ENCODE results near the gene GLA. TPM values are rescaled to one million over a fixed set of nuclear protein-coding genes. Genes with fewer than 3 reads are reported as not detected.

GLA gene
- total RNA-seq, 1 donor from 2014 or later, result 9.1 TPM

DNA sequence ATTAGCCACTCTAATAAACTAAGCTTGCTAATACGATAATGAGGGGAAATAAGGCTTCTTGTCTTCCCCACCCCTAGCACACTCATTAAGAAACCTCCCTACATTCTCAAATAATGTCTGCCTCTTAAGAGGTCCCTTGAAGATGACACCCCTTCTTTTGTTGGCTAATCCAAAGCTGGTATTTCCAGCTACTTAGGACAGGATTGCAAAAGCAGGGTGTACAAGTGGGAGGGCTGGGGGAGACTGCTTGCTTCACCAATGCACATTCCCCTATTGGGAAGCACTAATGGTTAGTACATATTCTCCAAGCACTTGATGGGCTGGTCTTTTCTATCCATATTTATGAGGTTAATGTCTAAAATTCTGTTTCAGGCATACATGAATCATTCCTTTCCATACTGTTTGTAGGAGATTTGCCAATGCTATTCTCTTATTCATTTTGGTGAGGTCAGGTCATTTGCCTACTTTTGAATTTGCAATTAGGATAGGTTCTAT is 42.4 kb downstream of the GLA start:
- no peak for DNase-seq
- intact Hi-C loops (cut with DNase I), result no loop called here
- ATAC-seq (ENCODE audit: poor library complexity), result no peak

DNA sequence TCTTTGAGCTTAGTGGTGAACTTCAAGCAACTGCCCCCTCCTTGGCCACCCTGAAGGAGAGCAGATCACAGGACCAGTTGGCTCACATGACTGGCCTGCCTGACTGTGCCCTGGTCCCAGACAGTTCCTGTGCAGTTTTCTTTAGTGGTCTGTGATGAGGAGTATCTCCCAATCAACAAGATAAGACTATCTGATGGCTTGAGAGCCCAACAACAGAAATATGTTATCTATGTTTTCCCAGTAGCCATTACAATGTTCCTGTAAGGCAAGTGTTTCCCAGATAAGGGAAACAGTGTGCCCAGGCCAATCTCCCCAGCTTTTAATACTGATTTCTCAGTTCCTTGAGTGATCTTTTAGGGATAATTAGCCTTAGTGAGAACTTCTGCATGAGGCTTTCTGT is 45.0 kb downstream of the GLA start:
- DNase-seq (no peak), ATAC-seq (ENCODE audit: poor library complexity) (no peak)
- intact Hi-C loops (cut with DNase I), result no loop called here

DNA sequence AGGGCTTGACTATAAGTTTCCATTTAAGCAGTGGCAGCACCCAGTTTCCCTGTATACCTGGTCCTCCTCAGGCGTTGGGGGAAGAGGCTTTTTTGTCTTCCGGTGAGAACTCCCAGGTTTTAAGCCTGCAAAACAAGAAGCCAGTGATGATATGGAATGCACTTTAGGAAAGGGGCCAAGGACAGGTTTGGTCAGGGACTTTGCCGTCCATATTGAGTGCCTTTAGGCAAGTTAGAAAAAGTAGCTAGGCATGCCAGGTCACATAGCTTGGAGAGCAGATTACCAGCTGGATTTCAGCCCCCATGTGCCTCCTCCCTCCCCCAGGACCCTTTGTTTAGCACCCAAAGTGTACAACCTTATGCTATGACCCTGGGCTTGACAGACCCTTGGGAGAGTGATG is 45.6 kb downstream of the GLA start:
- ATAC-seq (ENCODE audit: poor library complexity), result no peak
- intact Hi-C loops (cut with DNase I), result no loop called here
- no peak for DNase-seq

DNA sequence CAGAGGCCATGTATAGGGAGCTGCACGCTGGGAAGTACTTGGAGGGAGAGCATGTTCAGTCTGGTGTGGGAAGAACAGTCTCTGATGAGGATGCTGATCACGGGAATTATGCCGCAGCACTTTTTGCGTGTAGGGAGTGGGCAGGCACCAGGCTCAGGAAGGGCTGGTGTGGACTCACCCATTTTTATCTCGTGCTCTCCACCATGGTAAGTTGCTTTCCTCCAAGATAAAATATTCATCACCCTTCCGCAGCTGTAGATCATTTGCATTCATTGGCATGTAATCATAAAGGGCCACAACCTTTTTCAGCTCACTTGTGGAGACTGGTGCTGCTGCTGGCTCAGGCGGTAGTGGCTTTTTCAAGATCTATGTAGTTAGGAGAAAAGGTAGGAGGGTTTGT is 47.3 kb downstream of the GLA start:
- intact Hi-C loops (cut with DNase I), result no loop called here
- no peak for DNase-seq
- ATAC-seq (ENCODE audit: poor library complexity), result no peak

DNA sequence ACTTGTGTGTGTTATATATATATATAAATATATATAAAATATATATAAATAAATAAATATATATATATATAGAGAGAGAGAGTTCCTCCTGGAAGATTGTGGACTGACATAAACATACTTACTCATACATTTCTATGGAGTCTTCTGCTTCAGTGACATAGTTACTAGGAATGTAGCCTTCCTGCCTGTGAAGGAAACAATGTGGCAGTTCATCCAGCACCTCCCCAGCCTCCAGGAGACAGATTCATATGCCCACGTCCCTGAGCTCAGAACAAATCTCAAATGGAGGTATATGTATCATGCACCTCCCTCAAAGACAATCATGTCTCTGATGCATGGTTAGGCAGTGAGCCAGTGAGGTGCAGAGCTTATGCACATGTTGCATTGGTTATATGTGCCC is 47.8 kb downstream of the GLA start:
- intact Hi-C loops (cut with DNase I), result no loop called here
- ATAC-seq (ENCODE audit: poor library complexity), result no peak
- no peak for DNase-seq

DNA sequence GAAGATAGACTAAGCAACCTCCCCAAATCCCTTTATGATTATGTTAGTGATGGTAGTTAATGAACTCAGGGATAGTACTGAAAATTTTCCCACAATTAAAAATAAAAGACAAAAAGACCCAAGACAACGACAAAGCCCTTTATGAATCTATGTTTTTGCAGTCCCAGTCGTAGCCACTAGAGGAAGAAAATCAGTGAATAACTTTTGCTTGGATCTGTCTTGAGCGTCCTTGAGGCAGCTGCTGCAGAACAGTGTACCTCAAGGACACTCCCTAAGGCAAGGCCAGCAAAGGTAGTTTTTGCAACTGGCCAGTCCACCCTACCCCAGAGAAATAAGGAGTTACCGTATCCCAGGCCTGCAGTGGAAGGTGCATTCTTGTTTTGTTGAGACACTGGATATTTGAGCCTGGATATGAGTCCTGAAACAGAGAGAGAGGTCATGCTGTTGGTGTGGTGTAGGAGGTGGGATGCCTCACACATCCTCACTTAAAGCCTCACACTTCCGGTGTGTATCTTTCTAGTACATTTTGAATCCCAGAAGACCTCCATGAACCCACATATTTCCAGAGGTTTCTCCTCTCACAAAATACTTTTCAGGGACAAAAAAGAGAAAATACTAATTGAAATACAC is 50.4 kb downstream of the GLA start:
- DNase-seq, result no peak
- no peak for ATAC-seq (ENCODE audit: poor library complexity)
- intact Hi-C loops (cut with DNase I), result no loop called here

DNA sequence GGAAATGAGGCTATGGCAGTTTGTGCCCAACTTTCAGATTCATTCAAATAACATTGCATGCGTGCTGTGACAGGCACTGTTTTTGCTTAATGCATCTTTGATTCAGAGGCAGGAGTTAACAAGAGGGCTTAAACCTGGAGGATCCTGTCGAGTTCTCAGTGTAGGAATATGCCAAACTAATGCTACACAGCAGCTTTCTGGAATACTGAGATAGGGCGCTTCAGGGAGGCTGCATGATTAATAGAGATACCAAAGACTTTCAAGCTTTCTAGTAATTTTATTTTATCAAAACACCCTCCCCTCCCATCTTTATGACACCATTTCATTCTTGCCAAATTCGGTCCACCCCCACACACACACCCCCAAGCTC is 58.5 kb downstream of the GLA start:
- ATAC-seq (ENCODE audit: poor library complexity) (no peak), DNase-seq (no peak)
- intact Hi-C loops (cut with DNase I), result no loop called here

DNA sequence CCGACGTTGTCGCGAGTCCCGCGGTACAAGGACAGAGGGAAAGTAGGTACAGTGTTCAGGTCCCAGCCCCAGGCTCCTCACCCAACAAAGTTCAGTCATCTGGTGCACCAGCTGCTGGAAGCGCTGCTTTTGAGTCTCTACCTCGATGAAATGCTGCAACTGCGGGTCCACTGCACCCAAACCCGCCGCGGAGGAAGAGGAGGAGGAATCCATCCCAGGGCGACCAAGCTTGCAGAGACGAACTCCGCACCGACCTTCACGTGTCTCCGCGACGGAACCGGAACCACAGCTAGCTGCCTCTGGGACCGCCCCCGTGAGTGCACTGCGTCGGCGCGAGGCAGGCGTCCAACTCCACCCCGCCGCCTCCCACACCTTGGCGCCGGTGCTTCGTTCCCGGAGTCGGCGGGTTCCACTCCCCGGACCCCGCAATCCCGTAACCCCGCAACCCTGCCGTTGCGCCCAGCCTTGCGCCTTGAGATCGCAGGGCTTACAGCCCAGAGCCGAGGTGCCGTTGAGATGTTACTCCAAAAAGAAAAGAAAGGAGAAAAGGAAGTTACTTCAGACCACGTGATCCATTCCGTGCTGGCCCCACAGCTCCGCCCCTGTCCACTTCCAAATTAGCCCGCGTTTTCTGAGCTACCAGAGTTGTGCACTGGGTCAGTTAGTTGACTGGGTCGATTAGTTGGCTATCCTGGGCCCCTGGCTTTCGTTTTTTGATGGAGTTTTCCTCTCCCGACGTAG is 59.1 kb downstream of the GLA start, which contains the start of gene TIMM8A:
Gene TIMM8A, minus strand, starts transcription at position 291 of the 741 bp plus-strand sequence. Its CDS starts 78 bp downstream, at position 213.
- ATAC-seq (ENCODE audit: poor library complexity), result peak; percentile 99
- intact Hi-C loops (cut with DNase I), result no loop called here
- peak; percentile 87 for DNase-seq

DNA sequence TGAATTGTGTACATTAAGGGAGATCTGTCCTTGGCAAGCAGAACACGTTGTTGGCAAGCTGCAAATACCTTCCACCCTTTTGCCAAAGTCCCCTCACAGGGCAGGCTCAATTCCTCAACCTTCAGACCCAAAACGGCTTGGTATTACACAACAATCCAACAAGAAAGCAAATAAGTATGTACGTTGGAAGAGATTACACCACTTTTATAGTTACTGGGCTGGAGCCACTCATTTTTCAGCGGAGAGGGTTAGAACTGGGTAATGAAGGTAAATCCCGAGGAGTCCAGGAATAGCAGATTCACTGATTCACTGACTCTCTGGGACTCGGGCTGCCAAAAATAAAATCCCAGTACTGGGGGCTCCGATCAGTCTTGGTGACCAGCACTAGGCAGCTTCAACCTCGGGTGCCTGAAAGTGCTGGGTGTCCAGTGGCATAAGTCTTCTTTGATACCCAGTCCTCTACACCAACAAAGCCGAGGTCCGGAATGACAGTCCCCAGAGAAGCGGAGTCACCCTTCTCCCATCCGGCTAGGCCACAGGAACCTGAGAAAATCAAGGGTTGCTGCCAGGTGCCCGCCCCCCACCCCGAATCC is 59.8 kb downstream of the GLA start:
- ATAC-seq (ENCODE audit: poor library complexity) (peak; percentile 22), DNase-seq (no peak)
- intact Hi-C loops (cut with DNase I), result no loop called here

Other genes starting within 250 kb of the GLA start
- gene DRP2, start 188.1 kb downstream of the GLA start, total RNA-seq, result 0.05 TPM
- not detected for gene TAF7L, start 116.6 kb downstream of the GLA start, total RNA-seq
- 20.3 TPM for gene TIMM8A, start 59.2 kb downstream of the GLA start, total RNA-seq
- gene BTK, start 21.7 kb downstream of the GLA start, total RNA-seq, result 1.8 TPM
- 72.0 TPM for gene RPL36A, start 16.9 kb downstream of the GLA start, total RNA-seq
- 46.9 TPM for gene HNRNPH2, start 297 bp upstream of the GLA start, total RNA-seq
- 4.6 TPM for gene ARMCX4, start 77.5 kb upstream of the GLA start, total RNA-seq
- gene ARMCX1, start 142.6 kb upstream of the GLA start, total RNA-seq, result 29.8 TPM
- gene ARMCX6, start 210.1 kb upstream of the GLA start, total RNA-seq, result 22.3 TPM
- 53.5 TPM for gene ARMCX3, start 215.2 kb upstream of the GLA start, total RNA-seq